Ureter (tissue), 1 donor: ENCODE data around the gene DRICH1. TPM values are rescaled to one million over a fixed set of nuclear protein-coding genes. Genes with fewer than 3 reads are reported as not detected.
"Not testable (repeated sequence)": the region's sequence is repeated elsewhere in the genome, so short reads cannot be mapped to it uniquely, and the experiment has no call there.

ENCODE experiments used
- DNase-seq: peaks from one replicate; pipeline ENCODE4 v3.0.0-alpha.2; 2020; ENCODE audit warnings: low spot score
- total RNA-seq: library from RNA; stranded (reverse); gene quantifications from one replicate; pipeline ENCODE4 v1.2.4, GENCODE V29; 2023
- donor health status: DM: yes; HTN: yes; CAD: no.

The DRICH1 gene, protein sequence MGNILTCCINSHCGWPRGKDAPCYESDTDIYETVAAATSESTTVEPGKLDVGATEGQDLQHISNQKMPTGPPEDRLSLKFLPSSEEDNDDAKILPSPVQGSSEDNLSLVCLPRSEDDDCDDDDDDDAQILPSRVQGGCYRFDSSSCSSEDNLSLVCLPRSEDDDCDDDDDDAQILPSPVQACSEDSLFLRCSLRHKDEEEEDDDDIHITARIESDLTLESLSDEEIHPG
- total RNA-seq = 2.3 TPM

DNA sequence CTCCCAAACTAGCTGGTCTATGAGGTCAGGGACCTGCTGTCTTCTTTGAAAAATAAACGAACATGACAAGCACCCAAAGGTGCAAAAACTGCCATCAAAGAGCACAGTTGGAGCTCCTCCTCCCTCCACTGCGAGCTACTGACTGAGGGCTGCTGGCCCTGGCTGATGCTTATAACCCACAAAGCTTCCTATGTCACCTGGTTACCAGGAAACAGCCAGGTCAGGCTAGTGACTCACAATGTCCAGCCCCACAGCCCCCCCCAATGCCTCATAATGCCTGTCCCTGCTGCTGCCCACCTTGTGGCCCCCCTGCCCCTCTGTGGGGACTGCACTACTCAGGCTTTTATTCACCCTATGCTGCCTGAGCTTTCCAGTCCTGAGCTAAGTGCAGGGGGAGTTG lies at the start of gene DRICH1:
DRICH1 (minus strand) TSS at position 144 of the 400 bp plus-strand sequence. CDS start 298 bp downstream, outside the sequence.
- DNase-seq = no peak

DNA sequence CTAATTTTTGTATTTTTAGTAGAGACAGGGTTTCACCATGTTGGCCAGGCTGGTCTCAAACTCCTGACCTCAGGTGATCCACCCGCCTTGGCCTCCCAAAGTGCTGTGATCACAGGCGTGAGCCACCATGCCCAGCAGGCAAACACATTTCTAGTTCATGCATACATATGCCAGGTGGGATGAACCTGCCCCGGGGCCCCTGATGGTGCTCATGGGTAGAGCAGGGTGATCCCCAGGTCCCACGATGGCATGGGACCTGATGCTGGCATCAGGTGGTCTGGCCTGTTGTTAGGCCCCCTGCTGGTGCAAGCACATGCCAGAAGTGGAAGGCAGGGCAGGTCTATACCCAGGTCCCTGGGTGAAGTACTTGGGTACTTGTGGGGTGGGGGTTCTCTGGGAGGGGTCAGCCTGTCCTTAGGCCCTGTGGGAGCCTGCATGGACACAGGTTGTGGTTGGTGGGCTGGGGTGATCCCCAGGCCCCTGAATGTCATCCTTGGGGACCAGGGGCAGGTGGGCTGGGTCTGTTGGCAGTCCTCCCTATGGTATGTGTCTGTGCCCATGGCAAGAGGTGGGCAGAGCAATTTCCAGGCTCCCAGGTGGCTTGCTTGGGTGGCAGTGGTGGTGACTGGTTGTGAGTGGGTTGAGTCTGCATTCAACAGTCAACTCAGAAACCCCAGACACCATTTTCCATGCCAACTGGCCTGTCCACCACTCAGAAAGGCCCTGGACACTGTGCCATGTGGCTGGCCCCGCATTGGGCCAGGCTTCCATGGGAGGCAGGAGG lies 49.1 kb upstream of the DRICH1 start:
- no peak for DNase-seq

GRCh38 chr22:23678133-23678532 lies 46.0 kb upstream of the DRICH1 start:
- no peak for DNase-seq

GRCh38 chr22:23677701-23677995 lies 45.5 kb upstream of the DRICH1 start:
- no peak for DNase-seq

GRCh38 chr22:23676841-23677700 lies 45.0 kb upstream of the DRICH1 start:
- not testable (repeated sequence) for DNase-seq

DNA sequence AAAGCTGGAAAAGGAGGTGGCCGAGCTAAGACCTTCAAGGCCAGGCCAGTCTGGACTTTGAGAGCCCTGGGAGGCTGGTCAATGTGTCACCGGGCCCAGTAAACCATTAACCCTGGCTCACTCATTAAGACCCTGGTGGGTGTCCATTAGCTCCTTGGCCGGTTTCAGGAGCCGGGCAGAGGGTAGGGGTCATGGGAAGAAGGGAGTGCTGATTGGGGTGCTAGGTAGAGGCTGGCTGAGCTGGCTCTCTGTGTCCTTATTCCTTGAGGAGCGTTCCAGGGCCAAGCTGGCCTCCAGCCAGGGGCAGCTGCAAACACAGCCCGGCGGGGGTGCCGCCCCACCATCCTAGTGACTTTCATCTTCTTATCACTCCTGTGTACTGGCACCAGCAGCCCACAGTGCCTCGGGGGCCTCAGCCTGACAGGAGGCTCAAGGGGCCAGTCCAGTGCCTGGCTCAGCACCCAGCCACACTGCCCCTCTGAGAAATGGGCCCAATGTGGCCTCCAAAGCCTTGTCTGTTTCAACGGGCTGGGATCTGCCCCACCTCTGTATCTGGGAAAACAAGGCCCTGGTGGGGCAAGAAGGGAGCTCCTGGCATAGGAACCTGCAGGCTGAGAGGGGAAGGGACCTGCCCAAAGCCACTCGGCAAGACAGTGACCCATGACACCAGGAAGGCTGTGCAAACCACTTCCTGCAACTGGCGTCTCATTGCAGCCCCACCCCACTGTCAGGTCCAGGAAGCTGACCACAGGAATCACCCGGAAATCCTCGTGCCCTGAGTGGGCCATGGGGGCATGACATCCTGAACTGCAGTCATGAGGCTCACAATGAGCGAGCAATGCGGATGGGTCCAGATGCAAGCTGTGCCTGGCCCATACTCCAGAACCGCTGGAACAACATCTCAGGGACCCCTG lies 43.6 kb upstream of the DRICH1 start:
- no peak for DNase-seq

DNA sequence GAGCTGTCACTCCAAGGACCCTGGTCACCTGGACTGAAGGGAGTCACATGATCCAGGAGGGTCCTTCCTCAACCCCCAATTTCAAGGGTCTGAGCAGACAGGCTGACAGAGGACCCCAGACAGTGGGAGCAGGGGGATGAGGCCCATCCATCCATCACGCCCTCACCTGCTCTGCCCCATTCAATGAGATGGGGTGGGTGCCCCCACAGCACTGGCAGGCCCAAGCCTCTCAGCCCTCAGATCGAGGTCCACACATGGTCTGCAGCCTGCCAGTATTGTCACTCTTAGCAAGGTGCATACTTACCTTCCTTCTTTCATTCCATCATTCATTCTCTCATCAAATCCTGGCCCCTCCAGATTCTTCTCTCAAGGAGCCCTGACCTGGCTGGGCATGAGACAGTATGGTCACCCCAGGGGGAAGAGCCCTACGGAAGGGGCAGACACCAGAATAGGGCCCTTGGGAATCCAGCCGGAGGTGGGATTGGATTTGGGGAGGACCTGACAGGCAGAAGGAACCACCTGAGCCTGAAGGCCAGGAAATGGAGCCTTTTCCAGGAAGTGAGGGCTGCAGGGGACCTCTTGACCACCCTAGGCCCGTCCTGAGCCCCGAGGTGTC lies 42.9 kb upstream of the DRICH1 start:
- DNase-seq = not testable (repeated sequence)

GRCh38 chr22:23673826-23674690 lies 41.9 kb upstream of the DRICH1 start:
- no peak for DNase-seq

- no peak for DNase-seq
Measured at GRCh38 chr22:23673050-23673620, 41.0 kb upstream of the DRICH1 start.

DNA sequence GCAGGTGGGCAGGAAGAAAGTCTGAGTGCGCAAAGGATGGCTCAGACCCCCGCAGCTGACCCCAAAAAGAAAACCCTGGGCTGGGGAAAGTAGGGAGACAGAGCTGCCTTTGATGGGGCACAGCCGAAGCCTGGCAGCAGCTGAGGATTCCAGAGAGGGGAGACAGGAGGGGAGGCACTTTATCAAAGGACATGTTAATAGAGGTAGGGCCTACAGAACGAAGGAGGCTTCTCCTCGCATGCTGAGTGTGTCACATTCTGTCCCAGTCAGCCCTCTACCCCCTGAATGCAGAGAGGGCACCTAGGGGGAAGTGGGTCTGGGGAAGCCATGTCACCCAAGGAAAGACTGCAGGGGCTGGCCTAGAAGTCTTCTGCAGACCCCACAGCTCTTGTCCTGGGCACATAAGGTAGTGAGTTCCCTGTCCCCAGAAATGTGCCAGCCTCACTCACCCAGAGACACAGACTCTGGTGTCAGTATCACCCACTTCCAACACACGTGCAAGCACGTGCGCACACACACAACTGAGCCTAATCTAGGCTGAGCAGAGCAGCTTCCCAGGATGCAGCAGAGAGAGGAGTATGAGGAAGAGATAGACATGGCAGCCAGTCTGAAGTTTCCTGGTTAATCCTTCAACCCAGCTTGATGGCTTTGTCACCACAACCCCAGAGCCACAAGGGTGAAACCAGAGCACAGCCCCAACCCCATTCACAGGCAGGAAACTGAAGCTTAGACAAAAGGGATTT lies 40.4 kb upstream of the DRICH1 start:
- DNase-seq = not testable (repeated sequence)

DNA sequence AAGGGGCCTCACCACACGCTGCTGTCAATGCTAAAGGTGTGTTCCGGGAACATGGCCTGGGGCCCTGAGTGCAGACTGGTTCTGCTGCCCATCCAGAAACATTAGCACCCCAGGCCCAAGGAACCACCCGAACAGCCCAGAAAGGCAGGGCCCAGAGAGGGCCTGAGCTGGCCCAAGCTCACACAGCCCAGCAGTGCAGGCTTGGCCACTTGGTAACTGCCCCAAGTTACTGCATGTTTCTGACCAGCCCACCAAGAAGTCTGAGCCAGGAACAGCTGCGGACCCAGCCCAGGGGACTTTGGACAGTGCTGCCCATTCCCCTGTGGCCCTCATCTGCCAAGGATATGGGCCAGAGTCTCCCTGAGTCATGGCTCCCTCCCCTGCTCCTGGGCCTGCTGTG lies 39.3 kb upstream of the DRICH1 start:
- DNase-seq = not testable (repeated sequence)

DNA sequence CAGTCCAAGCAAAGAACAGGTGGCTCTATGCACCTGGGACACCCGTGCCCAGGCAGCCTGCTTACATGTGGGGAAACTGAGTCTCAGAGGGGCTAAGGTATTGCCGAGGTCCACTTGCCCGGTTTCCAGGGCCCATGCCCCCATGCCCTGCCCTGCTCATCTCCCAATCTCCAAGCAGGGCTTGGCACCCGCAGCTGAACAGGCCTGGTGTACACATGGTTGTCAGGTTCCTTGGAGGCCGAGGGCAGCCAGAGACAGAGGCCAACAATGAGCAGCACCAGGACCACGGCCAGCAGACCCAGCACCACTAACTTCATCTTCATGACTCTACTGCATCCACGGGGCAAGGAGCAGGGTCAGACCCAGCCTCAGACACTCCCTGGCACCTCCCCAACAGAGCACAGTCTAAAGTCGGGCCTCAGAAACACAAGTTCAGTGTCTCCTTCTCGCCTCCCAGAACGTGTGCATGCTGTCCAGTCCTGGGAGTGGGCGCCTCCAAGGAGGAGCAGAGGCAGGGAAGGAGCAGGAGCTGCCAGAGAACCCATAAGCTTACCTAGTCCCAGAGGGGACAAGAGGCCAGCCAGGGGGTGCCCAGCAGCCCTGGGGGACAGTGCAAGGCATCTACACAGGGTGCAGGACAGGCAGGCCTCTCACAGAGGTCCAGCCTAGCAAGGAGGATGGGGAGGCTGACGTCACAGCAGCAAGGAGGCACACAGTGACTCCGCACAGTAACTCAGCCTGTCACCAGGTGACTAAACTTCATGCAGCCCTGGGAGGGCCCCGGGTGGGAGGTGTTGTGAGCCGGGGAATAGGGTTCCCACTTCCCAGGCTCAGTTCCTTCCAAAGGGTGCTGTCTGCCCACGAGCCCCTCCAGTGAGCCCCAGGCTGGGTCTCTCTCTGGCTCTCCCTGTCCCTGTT lies 38.5 kb upstream of the DRICH1 start:
- no peak for DNase-seq

DNA sequence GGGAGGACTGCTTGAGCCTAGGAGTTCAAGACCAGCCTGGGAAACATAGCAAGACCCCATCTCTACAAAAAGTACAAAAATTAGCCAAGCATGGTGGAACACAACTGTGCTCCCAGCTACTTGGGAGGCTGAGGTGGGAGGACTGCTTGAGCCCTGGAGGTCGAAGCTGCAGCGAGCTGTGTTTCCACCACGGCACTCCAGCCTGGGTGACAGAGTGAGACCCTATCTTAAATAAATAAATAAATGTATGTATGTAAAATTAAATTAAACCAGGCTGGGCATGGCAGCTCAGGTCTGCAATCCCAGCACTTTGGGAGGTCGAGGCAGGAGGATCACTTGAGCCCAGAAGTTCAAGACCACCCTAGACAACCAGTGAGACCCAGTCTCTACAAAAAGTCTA lies 28.3 kb upstream of the DRICH1 start:
- DNase-seq = not testable (repeated sequence)

GRCh38 chr22:23657727-23658126 lies 25.6 kb upstream of the DRICH1 start:
- no peak for DNase-seq

GRCh38 chr22:23655891-23656475 lies 23.9 kb upstream of the DRICH1 start:
- no peak for DNase-seq

DNA sequence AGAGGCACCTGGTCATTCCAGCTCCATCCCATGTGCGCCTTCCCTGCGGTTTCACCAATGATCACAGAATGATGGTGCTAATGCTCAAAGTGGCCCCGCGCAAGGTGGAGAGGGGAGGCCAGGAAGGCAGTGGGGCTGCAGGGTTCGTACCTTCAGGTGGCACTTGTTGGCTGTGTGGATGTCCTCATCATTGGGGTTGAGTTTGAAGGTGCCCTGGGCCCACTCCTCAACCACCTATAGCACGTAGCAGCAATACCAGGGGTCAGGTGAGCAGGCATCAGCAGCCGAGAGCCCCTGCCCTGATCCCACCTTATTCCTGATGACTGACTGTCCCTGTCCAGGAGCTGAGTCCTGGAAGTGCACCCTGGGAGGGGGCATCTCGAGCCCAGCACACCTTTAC lies 20.6 kb upstream of the DRICH1 start:
- no peak for DNase-seq

- no peak for DNase-seq
Measured at GRCh38 chr22:23652286-23652685, 20.2 kb upstream of the DRICH1 start.
